Inflammatory macrophage treated with lipopolysaccharide for 4 hours (primary cell): Measurements from ENCODE around the gene IFFO2.
A peak's percentile ranks its signal among the peaks of the same experiment; 100 is the strongest.

Experiments
- DNase-seq: peaks from one replicate; pipeline ENCODE4 v3.0.0-alpha.2; 2020

Gene IFFO2

DNA sequence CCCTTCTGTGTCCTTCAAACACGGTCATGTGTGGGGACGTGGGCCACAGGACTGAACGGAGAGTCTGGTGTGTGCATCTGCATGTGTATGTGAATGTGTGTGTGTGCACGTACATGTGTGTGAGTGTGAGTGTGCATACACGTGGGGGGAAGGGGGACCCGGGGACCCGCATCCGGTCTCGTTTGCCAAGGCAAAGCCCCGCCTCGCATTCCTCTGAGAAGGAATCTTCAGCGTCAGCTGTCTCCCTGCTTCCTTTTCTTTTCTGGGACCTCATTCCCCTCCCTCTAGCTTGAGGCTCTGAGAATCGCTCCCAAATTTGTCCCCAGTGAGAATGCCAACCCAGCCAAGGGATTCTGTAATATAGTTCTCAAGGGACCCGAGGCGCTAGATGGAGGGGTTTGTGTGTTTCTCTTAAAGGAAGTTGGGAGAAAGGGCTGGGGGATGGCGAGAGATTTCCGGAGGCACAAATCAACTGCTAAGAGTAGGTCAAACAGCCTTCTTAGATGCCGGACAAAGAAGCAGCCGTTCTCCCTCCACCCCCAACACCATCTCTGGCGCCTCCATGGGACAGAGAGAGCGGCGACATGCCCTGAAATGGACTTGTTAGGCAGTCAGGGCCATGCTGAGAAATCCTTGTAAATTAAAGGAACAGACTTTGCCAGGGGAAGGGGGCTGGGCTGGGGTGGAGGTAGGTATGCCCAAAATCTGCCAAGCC, 6.6 kb downstream of the IFFO2 start:
- DNase-seq = peak; percentile 48

GRCh38 chr1:18948913-18949685, 7.4 kb downstream of the IFFO2 start:
- DNase-seq = no peak

DNA sequence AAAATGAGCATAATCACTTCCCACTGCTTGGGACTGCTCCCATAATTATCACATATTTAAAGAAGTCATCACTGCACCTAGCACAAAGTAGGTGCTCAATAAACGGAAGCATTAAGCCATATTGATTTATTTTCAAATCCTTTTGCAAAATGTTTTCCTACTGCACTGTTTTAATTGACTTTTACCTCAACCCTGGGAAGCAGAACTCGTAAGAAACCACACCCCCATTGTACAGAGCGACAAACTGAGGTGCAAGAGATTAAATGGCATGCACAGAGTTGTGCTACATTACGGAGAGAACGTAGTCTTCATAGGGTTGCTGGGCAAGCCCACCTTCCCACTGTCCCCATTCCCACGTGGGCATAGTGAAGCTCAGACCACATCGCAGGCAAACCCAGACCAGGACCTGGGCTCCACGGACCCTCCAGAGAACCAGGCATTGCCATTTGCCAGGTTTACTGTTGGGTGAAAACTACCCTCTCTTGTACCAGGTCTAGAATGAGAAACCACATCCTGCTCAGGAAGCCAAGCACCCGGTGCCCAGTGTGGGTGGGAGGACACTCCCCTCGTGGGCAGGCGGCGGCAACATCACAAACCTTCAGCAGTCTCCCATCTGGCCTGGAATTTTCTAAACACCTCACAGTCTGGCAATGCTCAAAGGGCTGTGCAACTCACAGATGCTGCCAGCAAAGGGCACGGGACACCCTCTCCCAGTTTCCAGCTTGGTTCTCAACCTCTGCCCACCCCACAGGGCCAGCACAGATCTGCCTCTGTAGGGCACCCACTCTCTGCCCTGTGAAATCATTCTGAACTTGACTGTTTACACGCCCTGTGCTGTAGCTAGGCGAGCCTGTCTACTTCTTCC, 8.2 kb downstream of the IFFO2 start:
- DNase-seq = no peak

- DNase-seq = no peak
These were observed 8.9 kb downstream of the IFFO2 start for GRCh38 chr1:18947570-18947969.

GRCh38 chr1:18946550-18947381, 9.7 kb downstream of the IFFO2 start:
- DNase-seq = peak; percentile 60

GRCh38 chr1:18945401-18945849, 11.1 kb downstream of the IFFO2 start:
- DNase-seq = no peak

GRCh38 chr1:18944810-18945209, 11.7 kb downstream of the IFFO2 start:
- no peak for DNase-seq

DNA sequence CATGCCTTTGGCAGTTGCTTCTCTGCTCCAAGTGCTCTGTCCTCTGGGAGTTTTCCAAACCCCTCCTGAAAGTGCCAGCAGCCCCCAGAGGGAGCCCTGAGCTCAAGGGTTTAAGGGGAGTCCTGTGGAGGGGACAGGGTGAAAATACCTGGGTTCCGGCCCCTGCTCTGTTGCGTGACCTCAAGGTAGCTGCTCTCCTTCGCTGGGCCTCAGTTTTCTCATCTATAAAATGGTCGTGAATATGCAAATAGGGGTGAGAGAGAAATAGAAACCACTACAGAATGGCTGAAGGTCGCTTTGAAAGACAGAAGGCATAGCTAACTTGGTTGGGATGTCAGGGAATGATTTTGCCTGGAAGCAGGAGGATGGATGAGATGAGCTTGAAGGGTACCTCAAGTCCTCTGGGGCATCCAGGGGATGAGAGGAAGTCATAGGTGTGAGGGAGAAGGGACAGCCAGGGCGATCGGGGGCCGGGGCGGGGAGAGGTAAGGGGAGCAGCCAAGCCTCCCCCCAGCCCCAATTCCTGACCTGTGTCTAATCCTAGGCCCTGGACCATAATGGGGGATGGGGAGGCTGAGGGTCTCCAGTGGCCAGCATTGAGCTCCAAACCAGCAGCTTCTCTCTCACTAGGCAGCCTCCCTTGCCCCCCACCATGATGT, 12.4 kb downstream of the IFFO2 start:
- no peak for DNase-seq

- no peak for DNase-seq
These were observed 13.3 kb downstream of the IFFO2 start for GRCh38 chr1:18943162-18943561.

DNA sequence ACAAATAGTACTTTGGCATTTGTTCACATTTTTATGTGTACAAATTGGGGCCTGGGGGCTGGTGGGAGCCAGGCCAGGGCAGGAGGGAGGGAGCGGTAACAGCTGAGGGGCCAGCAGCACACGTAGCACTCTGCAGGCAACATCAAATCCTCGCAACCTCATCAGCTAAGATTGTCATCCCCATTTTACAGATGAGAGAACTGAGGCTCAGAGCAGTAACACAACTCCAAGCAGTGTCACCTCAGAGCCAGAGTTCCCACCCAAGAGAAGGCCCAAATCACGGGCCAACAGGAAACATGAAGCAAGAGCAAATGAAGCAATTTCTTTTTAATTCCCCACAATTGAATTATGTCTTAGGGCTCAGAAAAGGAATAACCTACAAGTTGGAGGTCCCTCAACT, 14.1 kb downstream of the IFFO2 start:
- DNase-seq = peak; percentile 32

GRCh38 chr1:18941221-18942141, 15.0 kb downstream of the IFFO2 start:
- DNase-seq = no peak

DNA sequence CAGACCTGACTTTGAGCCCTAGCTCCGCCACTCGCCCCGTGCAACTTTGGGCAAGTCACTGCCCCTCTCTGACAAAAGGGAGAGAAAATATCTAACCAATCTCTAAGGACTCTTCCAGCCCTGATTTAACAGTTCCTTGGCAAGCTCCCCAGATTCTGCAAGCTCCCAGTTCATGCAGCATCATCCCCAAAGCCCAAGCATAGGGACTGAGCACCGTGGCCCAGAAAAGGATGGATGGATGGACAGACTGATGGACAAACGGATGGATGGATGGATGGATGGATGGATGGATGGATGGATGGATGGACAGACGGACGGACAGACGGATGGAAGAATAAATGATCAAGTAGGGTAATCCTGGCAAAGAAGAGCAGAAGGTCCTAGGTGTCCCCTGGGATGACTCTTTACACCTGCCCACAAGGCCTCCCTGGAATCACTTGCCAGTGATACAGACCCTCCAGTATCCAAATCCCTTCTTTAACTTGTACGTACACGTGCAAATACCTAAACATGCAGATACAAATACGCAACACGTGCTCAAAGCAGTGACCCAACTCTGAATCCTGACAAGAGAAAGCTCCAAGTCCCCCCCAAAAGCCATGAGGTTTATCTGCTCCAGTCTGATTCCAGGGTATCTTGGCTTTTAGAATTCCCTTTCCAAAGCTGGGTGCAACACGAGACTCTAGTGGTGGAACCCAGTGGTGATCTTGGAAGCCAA, 16.0 kb downstream of the IFFO2 start:
- no peak for DNase-seq

- DNase-seq = no peak
These were observed 16.8 kb downstream of the IFFO2 start for GRCh38 chr1:18939398-18940302.

GRCh38 chr1:18938707-18939070, 17.8 kb downstream of the IFFO2 start:
- no peak for DNase-seq

- DNase-seq = no peak
These were observed 18.3 kb downstream of the IFFO2 start for GRCh38 chr1:18938008-18938706.

GRCh38 chr1:18937539-18937938, 18.9 kb downstream of the IFFO2 start:
- DNase-seq = no peak

DNA sequence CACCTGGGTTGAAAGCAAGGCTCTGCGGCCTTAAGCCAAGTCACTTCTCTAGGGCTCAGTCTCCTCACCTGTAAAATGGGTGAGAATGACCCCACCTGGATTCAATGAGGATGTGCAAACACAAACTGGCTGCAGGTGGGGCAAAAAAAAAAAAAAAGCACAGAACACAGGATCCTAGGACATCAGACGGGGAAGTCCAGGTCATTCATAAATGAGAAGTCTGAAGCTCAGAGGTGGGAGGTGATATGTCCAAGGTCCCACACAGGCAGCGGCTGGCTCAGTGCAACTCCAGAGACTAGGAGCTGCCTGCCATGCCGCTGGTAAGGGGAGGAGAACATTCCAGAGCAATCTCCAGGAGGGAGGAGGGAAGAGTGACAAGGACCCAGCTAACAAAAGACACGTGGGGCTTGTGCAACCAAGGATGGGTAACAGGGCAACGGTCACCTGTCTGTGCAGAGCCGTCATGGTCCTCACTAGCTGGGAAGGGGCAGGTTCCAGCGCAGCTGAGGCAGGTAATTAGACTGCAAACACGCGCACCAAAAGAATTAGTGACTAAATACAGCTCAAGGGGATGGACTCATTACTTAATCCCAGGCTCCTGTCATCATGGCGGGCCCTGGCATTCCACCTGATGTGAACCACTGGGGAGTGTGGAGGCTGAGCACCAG, 19.5 kb downstream of the IFFO2 start:
- no peak for DNase-seq

DNA sequence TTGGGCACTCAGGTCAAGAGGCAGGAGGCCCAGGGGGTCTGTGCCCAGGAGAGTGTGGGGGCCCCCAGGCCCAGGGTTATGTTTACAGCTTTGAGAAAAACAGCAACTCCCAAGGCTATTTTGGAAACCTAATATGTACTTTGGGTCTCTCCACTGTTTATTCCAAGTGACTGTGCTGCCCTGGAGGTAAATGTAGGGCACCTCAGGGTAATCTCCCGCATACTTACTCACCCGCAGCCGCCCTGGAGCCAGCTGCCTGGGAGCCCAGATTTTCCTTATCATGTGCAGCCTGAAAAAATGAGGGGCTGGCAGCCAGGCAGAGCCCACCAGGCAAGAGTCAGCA, 20.0 kb downstream of the IFFO2 start:
- no peak for DNase-seq
